Measurements from ENCODE around the gene METTL15.
"Not testable (repeated sequence)": the region's sequence is repeated elsewhere in the genome, so short reads cannot be mapped to it uniquely, and the experiment has no call there.

The METTL15 gene

GRCh38 chr11:28296426-28296825 is 188.2 kb downstream of the METTL15 start:
- Histone ChIP-seq H3K9me3 (ENCODE audit: insufficient read depth, low read depth, low read length) (no peaks in the 10 kb centered on the region), H3K4me3 (ENCODE audit: low read length) (no peak overlapping the region), H3K27ac (ENCODE audit: low read depth, low read length) (no peak overlapping the region), H3K4me1 (ENCODE audit: insufficient read depth, low read length) (no peaks in the 10 kb centered on the region), H3K36me3 (ENCODE audit: insufficient read depth, low read length) (peaks cover 10% of the 10 kb centered on the region), H3K27me3 (ENCODE audit: insufficient read depth, low read length) (no peaks in the 10 kb centered on the region), H3K9ac (ENCODE audit: low read depth, low read length) (no peak overlapping the region)
- 98% methylated on average over 2 of the region's 2 CpGs for WGBS

GRCh38 chr11:28298209-28298608 is 190.0 kb downstream of the METTL15 start:
- WGBS, result 100% methylated on average over 3 of the region's 3 CpGs
- H3K9me3 ChIP-seq (ENCODE audit: insufficient read depth, low read depth, low read length), result no peaks in the 10 kb centered on the region
- H3K27me3 ChIP-seq (ENCODE audit: insufficient read depth, low read length), result no peaks in the 10 kb centered on the region
- peaks cover 10% of the 10 kb centered on the region for H3K36me3 ChIP-seq (ENCODE audit: insufficient read depth, low read length)
- H3K9ac ChIP-seq (ENCODE audit: low read depth, low read length), result no peak overlapping the region
- H3K4me3 ChIP-seq (ENCODE audit: low read length), result no peak overlapping the region
- H3K27ac ChIP-seq (ENCODE audit: low read depth, low read length), result no peak overlapping the region
- H3K4me1 ChIP-seq (ENCODE audit: insufficient read depth, low read length), result no peaks in the 10 kb centered on the region

- H3K4me3 ChIP-seq (ENCODE audit: low read length), result no peak overlapping the region
- WGBS, result 99% methylated on average over 2 of the region's 2 CpGs
- no peaks in the 10 kb centered on the region for H3K27me3 ChIP-seq (ENCODE audit: insufficient read depth, low read length)
- H3K27ac ChIP-seq (ENCODE audit: low read depth, low read length), result no peak overlapping the region
- H3K4me1 ChIP-seq (ENCODE audit: insufficient read depth, low read length), result no peaks in the 10 kb centered on the region
- H3K36me3 ChIP-seq (ENCODE audit: insufficient read depth, low read length), result no peaks in the 10 kb centered on the region
- no peaks in the 10 kb centered on the region for H3K9me3 ChIP-seq (ENCODE audit: insufficient read depth, low read depth, low read length)
- H3K9ac ChIP-seq (ENCODE audit: low read depth, low read length), result no peak overlapping the region
Measured at GRCh38 chr11:28303477-28304191, 195.4 kb downstream of the METTL15 start.

GRCh38 chr11:28315440-28315839 is 207.3 kb downstream of the METTL15 start:
- WGBS, result 85% methylated on average over 1 of the region's 1 CpG
- Histone ChIP-seq H3K4me3 (ENCODE audit: low read length) (no peak overlapping the region), H3K4me1 (ENCODE audit: insufficient read depth, low read length) (peaks cover 4% of the 10 kb centered on the region; the same call in 1 of the 2 replicates), H3K36me3 (ENCODE audit: insufficient read depth, low read length) (no peaks in the 10 kb centered on the region; the same call in 1 of the 2 replicates), H3K9ac (ENCODE audit: low read depth, low read length) (no peak overlapping the region), H3K27ac (ENCODE audit: low read depth, low read length) (no peak overlapping the region), H3K9me3 (ENCODE audit: insufficient read depth, low read depth, low read length) (0 out of 2 replicates have a peak, but pooled peaks cover 7% of the 10 kb centered on the region), H3K27me3 (ENCODE audit: insufficient read depth, low read length) (no peaks in the 10 kb centered on the region)

- Histone ChIP-seq H3K9ac (ENCODE audit: low read depth, low read length) (no peak overlapping the region), H3K9me3 (ENCODE audit: insufficient read depth, low read depth, low read length) (0 out of 2 replicates have a peak, but pooled peaks cover 2% of the 10 kb centered on the region), H3K4me3 (ENCODE audit: low read length) (no peak overlapping the region), H3K27ac (ENCODE audit: low read depth, low read length) (no peak overlapping the region), H3K36me3 (ENCODE audit: insufficient read depth, low read length) (no peaks in the 10 kb centered on the region; the same call in 1 of the 2 replicates), H3K27me3 (ENCODE audit: insufficient read depth, low read length) (no peaks in the 10 kb centered on the region), H3K4me1 (ENCODE audit: insufficient read depth, low read length) (peaks cover 12% of the 10 kb centered on the region; the same call in 1 of the 2 replicates)
- WGBS, result 97% methylated on average over 3 of the region's 3 CpGs
Measured at GRCh38 chr11:28318871-28319270, 210.7 kb downstream of the METTL15 start.

GRCh38 chr11:28323621-28324020 is 215.4 kb downstream of the METTL15 start:
- Histone ChIP-seq H3K9ac (ENCODE audit: low read depth, low read length) (no peak overlapping the region), H3K4me3 (ENCODE audit: low read length) (no peak overlapping the region), H3K4me1 (ENCODE audit: insufficient read depth, low read length) (peaks cover 12% of the 10 kb centered on the region; the same call in 1 of the 2 replicates), H3K27me3 (ENCODE audit: insufficient read depth, low read length) (no peaks in the 10 kb centered on the region), H3K36me3 (ENCODE audit: insufficient read depth, low read length) (no peaks in the 10 kb centered on the region), H3K27ac (ENCODE audit: low read depth, low read length) (no peak overlapping the region), H3K9me3 (ENCODE audit: insufficient read depth, low read depth, low read length) (no peaks in the 10 kb centered on the region)

- not testable (repeated sequence) for H3K9ac ChIP-seq (ENCODE audit: low read depth, low read length); H3K4me1 ChIP-seq (ENCODE audit: insufficient read depth, low read length); H3K36me3 ChIP-seq (ENCODE audit: insufficient read depth, low read length); H3K4me3 ChIP-seq (ENCODE audit: low read length); H3K9me3 ChIP-seq (ENCODE audit: insufficient read depth, low read depth, low read length); H3K27me3 ChIP-seq (ENCODE audit: insufficient read depth, low read length); H3K27ac ChIP-seq (ENCODE audit: low read depth, low read length)
- 89% methylated on average over 4 of the region's 4 CpGs for WGBS
Measured at GRCh38 chr11:28332393-28332792, 224.2 kb downstream of the METTL15 start.

- H3K36me3 ChIP-seq (ENCODE audit: insufficient read depth, low read length), result no peaks in the 10 kb centered on the region
- no peaks in the 10 kb centered on the region for H3K4me1 ChIP-seq (ENCODE audit: insufficient read depth, low read length)
- H3K4me3 ChIP-seq (ENCODE audit: low read length), result no peak overlapping the region
- H3K9ac ChIP-seq (ENCODE audit: low read depth, low read length), result no peak overlapping the region
- peaks cover 7% of the 10 kb centered on the region; the same call in 1 of the 2 replicates for H3K9me3 ChIP-seq (ENCODE audit: insufficient read depth, low read depth, low read length)
- no peak overlapping the region for H3K27ac ChIP-seq (ENCODE audit: low read depth, low read length)
- no peaks in the 10 kb centered on the region for H3K27me3 ChIP-seq (ENCODE audit: insufficient read depth, low read length)
Measured at GRCh38 chr11:28337701-28338100, 229.5 kb downstream of the METTL15 start.

GRCh38 chr11:28338371-28338770 is 230.2 kb downstream of the METTL15 start:
- Histone ChIP-seq H3K36me3 (ENCODE audit: insufficient read depth, low read length) (no peaks in the 10 kb centered on the region), H3K9me3 (ENCODE audit: insufficient read depth, low read depth, low read length) (peaks cover 7% of the 10 kb centered on the region; the same call in 1 of the 2 replicates), H3K4me1 (ENCODE audit: insufficient read depth, low read length) (peaks cover 5% of the 10 kb centered on the region; the same call in 1 of the 2 replicates), H3K27ac (ENCODE audit: low read depth, low read length) (no peak overlapping the region), H3K27me3 (ENCODE audit: insufficient read depth, low read length) (no peaks in the 10 kb centered on the region), H3K9ac (ENCODE audit: low read depth, low read length) (no peak overlapping the region), H3K4me3 (ENCODE audit: low read length) (no peak overlapping the region)
- 97% methylated on average over 2 of the region's 3 CpGs for WGBS

- Histone ChIP-seq H3K27me3 (ENCODE audit: insufficient read depth, low read length) (no peaks in the 10 kb centered on the region), H3K36me3 (ENCODE audit: insufficient read depth, low read length) (no peaks in the 10 kb centered on the region), H3K4me3 (ENCODE audit: low read length) (no peak overlapping the region), H3K27ac (ENCODE audit: low read depth, low read length) (no peak overlapping the region), H3K4me1 (ENCODE audit: insufficient read depth, low read length) (peaks cover 7% of the 10 kb centered on the region; the same call in 1 of the 2 replicates), H3K9me3 (ENCODE audit: insufficient read depth, low read depth, low read length) (peaks cover 7% of the 10 kb centered on the region; the same call in 1 of the 2 replicates), H3K9ac (ENCODE audit: low read depth, low read length) (no peak overlapping the region)
- 93% methylated on average over 1 of the region's 1 CpG for WGBS
Measured at GRCh38 chr11:28339488-28339887, 231.3 kb downstream of the METTL15 start.

- Histone ChIP-seq H3K27ac (ENCODE audit: low read depth, low read length) (no peak overlapping the region), H3K36me3 (ENCODE audit: insufficient read depth, low read length) (no peaks in the 10 kb centered on the region), H3K27me3 (ENCODE audit: insufficient read depth, low read length) (no peaks in the 10 kb centered on the region), H3K4me1 (ENCODE audit: insufficient read depth, low read length) (peaks cover 7% of the 10 kb centered on the region; the same call in 1 of the 2 replicates), H3K9me3 (ENCODE audit: insufficient read depth, low read depth, low read length) (peaks cover 7% of the 10 kb centered on the region; the same call in 1 of the 2 replicates), H3K4me3 (ENCODE audit: low read length) (no peak overlapping the region), H3K9ac (ENCODE audit: low read depth, low read length) (peak overlapping the region; percentile 37; the same call in 1 of the 2 replicates)
- WGBS, result no CpG with 5 or more reads among the region's 1 CpG
Measured at GRCh38 chr11:28342716-28343115, 234.5 kb downstream of the METTL15 start.

Measured in HUES64 (cell line).